Activated CD4-positive, alpha-beta T cell treated with anti-CD3 and anti-CD28 coated beads, Interleukin-2, amount 10 ng/mL, durations not matched to agents 24 days and 14 days (primary cell): Measurements from ENCODE around the gene COL18A1. TPM values are rescaled to one million over a fixed set of nuclear protein-coding genes. Genes with fewer than 3 reads are reported as not detected.

Experiments used
- DNase-seq: peaks from one replicate; pipeline ENCODE4 v3.0.0; 2022
- H3K27ac Mint-ChIP-seq: one replicate; pipeline ENCODE4 v1.8.0; 2022; ENCODE audit warnings: mild to moderate bottlenecking, mixed read lengths
- H3K27me3 Mint-ChIP-seq: one replicate; pipeline ENCODE4 v1.8.0; 2022; ENCODE audit warnings: mixed read lengths
- H3K36me3 Mint-ChIP-seq: one replicate; pipeline ENCODE4 v1.8.0; 2022; ENCODE audit warnings: low read depth, mild to moderate bottlenecking, mixed read lengths
- H3K4me1 Mint-ChIP-seq: one replicate; pipeline ENCODE4 v1.8.0; 2021; ENCODE audit warnings: mixed read lengths
- H3K4me3 Mint-ChIP-seq: one replicate; pipeline ENCODE4 v1.8.0; 2022; ENCODE audit warnings: mild to moderate bottlenecking, moderate library complexity, mixed read lengths
- H3K9me3 Mint-ChIP-seq: one replicate; pipeline ENCODE4 v1.8.0; 2021; ENCODE audit warnings: mixed read lengths
- intact Hi-C: fragments of 100-400 bp; cut with micrococcal nuclease; formaldehyde crosslinking; loops from one replicate; pipeline ENCODE4 v1.15.1; 2023
- total RNA-seq: library from RNA; stranded (reverse); gene quantifications from 2 replicates; pipeline ENCODE4 v1.2.3, GENCODE V29; 2022

Gene COL18A1
- total RNA-seq, 1 donor from 2014 or later, result 3.2 TPM

GRCh38 chr21:45488931-45489721 lies 84.2 kb downstream of the COL18A1 start:
- intact Hi-C loops, result no loop called here
- H3K36me3 Mint-ChIP-seq, result no peaks in the 10 kb centered on the region
- no peaks in the 10 kb centered on the region for H3K27me3 Mint-ChIP-seq
- H3K4me1 Mint-ChIP-seq, result peaks cover 2% of the 10 kb centered on the region
- H3K27ac Mint-ChIP-seq, result no peak overlapping the region
- DNase-seq, result no peak
- H3K4me3 Mint-ChIP-seq, result no peak overlapping the region
- no peaks in the 10 kb centered on the region for H3K9me3 Mint-ChIP-seq

DNA sequence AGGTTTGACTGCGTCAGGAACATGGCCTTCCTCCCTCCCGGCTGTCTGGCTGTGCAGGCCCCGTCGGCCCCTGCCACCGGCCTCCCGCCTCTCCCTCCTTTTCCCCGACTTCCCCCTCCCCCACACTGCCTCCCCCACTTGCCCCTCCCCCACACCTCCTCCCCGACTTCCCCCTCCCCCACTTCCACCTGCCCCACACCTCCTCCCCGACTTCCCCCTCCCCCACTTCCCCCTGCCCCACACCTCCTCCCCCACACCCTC lies 84.7 kb downstream of the COL18A1 start:
- H3K4me1 Mint-ChIP-seq, result no peaks in the 10 kb centered on the region
- H3K4me3 Mint-ChIP-seq, result no peak overlapping the region
- H3K27me3 Mint-ChIP-seq, result no peaks in the 10 kb centered on the region
- H3K27ac Mint-ChIP-seq, result no peak overlapping the region
- intact Hi-C loops, result no loop called here
- no peak for DNase-seq
- H3K9me3 Mint-ChIP-seq, result no peaks in the 10 kb centered on the region
- H3K36me3 Mint-ChIP-seq, result no peaks in the 10 kb centered on the region

DNA sequence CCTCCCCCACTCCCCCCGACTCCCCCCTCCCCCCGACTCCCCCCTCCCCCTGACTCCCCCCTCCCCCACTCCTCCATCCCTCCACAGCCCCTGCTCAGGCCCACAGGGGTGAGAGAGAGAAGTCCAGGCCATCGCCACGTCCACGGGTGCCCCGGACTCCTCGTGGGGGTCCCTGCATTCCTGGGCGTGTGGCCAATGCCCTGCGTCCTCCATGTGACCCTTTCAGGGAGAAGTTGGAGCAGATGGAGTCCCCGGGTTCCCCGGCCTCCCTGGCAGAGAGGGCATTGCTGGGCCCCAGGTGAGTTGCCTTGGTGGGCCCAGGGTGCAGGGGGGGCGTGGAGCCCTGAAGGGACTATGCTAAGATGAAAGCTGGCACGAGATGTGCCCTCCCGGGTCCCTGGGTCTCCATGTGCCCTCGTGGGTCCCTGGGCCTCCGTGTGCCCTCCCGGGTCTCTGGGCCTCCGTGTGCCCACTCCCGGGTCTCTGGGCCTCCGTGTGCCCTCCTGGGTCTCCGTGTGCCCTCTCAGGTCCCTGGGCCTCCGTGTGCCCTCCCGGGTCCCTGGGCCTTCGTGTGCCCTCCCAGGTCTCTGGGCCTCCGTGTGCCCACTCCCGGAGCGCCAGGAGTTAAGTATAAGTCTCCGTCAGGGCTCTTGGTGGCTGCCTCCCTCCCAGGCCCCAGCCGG lies 85.2 kb downstream of the COL18A1 start:
- no peak for DNase-seq
- Mint-ChIP-seq H3K27me3 (no peaks in the 10 kb centered on the region), H3K9me3 (no peaks in the 10 kb centered on the region), H3K4me1 (no peaks in the 10 kb centered on the region), H3K27ac (no peak overlapping the region), H3K4me3 (no peak overlapping the region), H3K36me3 (no peaks in the 10 kb centered on the region)
- intact Hi-C loops, result no loop called here

DNA sequence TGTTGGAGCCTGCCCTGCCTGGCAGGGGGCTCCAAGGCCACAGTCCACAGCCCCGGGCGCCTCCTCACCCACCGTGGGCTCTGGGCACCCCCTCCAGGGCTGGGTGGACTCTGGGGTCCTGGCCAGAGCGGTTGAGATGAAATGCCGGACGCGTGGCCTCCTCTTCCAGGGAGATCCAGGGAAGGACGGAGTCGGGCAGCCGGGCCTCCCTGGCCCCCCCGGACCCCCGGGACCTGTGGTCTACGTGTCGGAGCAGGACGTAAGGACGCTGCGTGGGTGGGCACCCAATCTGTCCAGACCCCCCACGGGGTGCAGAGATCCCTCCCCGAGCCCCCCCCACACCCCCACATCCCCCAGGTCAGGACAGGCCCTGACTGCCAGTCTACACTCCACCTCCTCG lies 86.1 kb downstream of the COL18A1 start:
- Mint-ChIP-seq H3K27ac (no peak overlapping the region), H3K36me3 (no peaks in the 10 kb centered on the region), H3K4me3 (no peak overlapping the region), H3K4me1 (no peaks in the 10 kb centered on the region), H3K27me3 (no peaks in the 10 kb centered on the region), H3K9me3 (no peaks in the 10 kb centered on the region)
- DNase-seq, result no peak
- intact Hi-C loops, result no loop called here

DNA sequence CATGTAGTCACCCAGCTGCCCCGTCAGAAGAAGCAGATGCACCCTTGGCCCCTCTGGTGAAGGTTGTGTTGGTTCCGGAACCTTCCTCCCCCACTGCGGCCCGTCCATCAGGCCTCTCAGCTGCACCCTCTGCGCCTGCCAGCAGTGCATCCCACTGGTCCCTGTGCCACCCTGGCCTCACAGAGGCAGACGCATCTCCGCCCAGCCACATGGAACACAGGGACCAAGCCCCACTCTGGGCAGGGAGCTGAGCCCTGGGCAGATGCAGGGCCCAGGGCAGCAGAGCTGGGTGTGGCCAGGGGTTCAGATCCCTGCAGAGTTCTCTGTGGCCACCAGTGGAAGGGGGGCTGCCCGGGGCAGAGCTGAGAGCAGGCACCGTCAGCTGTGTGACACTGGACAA lies 86.7 kb downstream of the COL18A1 start:
- intact Hi-C loops, result no loop called here
- H3K27me3 Mint-ChIP-seq, result no peaks in the 10 kb centered on the region
- no peak for DNase-seq
- no peaks in the 10 kb centered on the region for H3K9me3 Mint-ChIP-seq
- H3K27ac Mint-ChIP-seq, result no peak overlapping the region
- H3K4me3 Mint-ChIP-seq, result no peak overlapping the region
- H3K4me1 Mint-ChIP-seq, result no peaks in the 10 kb centered on the region
- no peaks in the 10 kb centered on the region for H3K36me3 Mint-ChIP-seq

DNA sequence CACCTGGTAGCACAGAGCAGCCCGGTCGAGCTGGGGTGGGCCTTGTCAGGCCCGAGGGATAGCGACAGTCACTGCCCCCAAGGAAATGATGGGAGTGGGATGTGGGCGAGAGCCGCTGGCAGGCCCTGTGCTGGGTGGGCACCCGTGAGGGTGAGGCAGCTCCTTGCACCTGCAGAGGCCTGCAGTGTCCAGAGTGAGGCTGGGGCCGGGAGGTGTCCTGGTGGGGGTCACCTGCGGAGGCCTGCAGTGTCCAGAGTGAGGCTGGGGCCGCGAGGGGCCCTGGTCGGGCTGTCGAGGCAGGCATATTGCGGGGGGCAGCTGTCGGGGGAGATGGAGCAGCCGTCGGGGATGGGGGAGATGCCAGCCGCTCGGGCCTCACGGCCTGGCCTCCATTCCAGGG lies 87.8 kb downstream of the COL18A1 start:
- Mint-ChIP-seq H3K27me3 (no peaks in the 10 kb centered on the region), H3K4me3 (no peak overlapping the region), H3K4me1 (no peaks in the 10 kb centered on the region), H3K36me3 (no peaks in the 10 kb centered on the region), H3K9me3 (no peaks in the 10 kb centered on the region), H3K27ac (no peak overlapping the region)
- no peak for DNase-seq
- intact Hi-C loops, result no loop called here

DNA sequence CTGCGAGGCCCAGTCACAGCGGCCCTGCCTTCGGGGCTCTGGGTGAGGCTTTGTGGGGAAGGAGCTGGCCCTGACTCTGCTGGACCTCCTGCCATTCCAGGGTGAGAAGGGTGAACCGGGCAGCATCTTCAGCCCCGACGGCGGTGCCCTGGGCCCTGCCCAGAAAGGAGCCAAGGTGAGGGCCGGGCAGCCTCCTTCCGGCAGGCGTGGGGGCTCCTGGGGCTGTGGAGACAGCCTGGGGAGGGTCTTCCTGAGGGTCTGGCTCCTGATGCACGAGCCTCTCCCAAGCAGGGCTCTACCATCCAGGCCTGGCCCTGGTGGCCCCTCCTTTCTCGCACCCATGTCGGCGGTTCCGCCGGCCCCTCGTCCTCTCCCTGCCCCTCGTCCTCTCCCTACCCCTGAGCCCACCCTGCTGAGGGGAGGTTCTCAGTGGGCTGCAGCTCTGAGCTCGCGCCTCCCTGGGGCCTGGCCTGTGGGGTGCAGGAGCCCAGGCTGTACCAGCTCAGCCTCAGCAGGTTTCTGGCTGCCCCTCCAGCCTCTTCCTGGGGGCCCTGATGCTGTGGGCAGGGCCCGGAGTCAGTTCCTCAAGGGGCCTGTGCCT lies 88.5 kb downstream of the COL18A1 start:
- intact Hi-C loops, result no loop called here
- no peak for DNase-seq
- Mint-ChIP-seq H3K9me3 (no peaks in the 10 kb centered on the region), H3K4me1 (no peaks in the 10 kb centered on the region), H3K36me3 (no peaks in the 10 kb centered on the region), H3K27ac (no peak overlapping the region), H3K27me3 (no peaks in the 10 kb centered on the region), H3K4me3 (no peak overlapping the region)

GRCh38 chr21:45494135-45494850 lies 89.3 kb downstream of the COL18A1 start:
- H3K4me3 Mint-ChIP-seq, result no peak overlapping the region
- H3K4me1 Mint-ChIP-seq, result no peaks in the 10 kb centered on the region
- no peak for DNase-seq
- H3K27ac Mint-ChIP-seq, result no peak overlapping the region
- H3K9me3 Mint-ChIP-seq, result peaks cover 4% of the 10 kb centered on the region
- intact Hi-C loops, result no loop called here
- no peaks in the 10 kb centered on the region for H3K27me3 Mint-ChIP-seq
- no peaks in the 10 kb centered on the region for H3K36me3 Mint-ChIP-seq

- Mint-ChIP-seq H3K4me3 (no peak overlapping the region), H3K9me3 (peaks cover 11% of the 10 kb centered on the region), H3K27ac (no peak overlapping the region), H3K36me3 (peaks cover 5% of the 10 kb centered on the region), H3K27me3 (no peaks in the 10 kb centered on the region), H3K4me1 (peaks cover 5% of the 10 kb centered on the region)
- intact Hi-C loops, result no loop called here
- DNase-seq, result no peak
These were observed 90.1 kb downstream of the COL18A1 start for GRCh38 chr21:45494851-45495680.

DNA sequence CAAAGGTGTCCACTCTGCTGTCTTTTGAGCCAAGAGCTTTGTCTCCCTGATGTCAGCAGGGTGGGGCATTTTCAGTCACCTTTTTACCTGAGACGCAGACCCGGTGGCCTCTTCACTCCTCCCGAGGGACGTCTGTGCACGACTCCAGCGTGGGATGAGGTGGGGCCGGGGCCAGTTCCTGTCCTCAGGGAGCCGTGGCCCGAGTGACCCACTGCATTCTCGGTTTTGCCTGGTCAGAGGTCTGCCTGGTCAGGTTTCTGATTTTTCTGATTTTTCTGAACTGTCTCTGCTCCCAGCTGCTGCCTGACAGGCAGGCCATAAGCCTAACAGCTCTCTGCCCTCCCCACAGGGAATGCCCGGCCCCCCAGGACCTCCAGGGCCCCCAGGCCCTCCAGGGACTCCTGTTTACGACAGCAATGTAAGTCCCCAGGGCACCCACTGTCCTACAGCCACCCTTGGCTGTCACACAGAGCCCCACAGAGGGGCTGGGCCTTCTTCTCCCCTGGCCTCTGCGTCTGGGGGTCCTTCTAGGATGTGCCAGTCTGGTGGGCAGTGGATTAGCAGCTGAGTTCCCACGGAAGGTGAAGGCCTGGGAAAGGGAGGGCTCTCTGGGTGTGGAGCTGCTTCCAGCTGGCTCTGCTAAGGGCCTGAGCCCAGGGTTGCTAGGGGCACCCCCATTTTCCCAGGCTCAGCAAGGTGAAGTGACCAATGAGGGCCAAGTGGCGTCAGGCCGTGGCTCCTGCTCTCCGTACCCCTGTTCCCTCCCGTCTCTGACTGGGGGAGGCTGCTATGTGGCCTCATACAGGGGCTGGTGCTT lies 91.4 kb downstream of the COL18A1 start:
- H3K4me1 Mint-ChIP-seq, result peaks cover 5% of the 10 kb centered on the region
- DNase-seq, result no peak

GRCh38 chr21:45496968-45497845 lies 92.2 kb downstream of the COL18A1 start:
- H3K27me3 Mint-ChIP-seq, result no peaks in the 10 kb centered on the region
- no peak overlapping the region for H3K4me3 Mint-ChIP-seq
- H3K36me3 Mint-ChIP-seq, result peaks cover 5% of the 10 kb centered on the region
- intact Hi-C loops, result no loop called here
- peaks cover 11% of the 10 kb centered on the region for H3K9me3 Mint-ChIP-seq
- H3K4me1 Mint-ChIP-seq, result peaks cover 5% of the 10 kb centered on the region
- DNase-seq, result no peak
- no peak overlapping the region for H3K27ac Mint-ChIP-seq

More for the DNA sequence above, 91.4 kb downstream of the COL18A1 start:
- H3K4me3 Mint-ChIP-seq, result no peak overlapping the region
- H3K27me3 Mint-ChIP-seq, result no peaks in the 10 kb centered on the region
- H3K36me3 Mint-ChIP-seq, result peaks cover 5% of the 10 kb centered on the region
- H3K27ac Mint-ChIP-seq, result no peak overlapping the region
- intact Hi-C loops, result no loop called here
- peaks cover 11% of the 10 kb centered on the region for H3K9me3 Mint-ChIP-seq
